Measurements from ENCODE around the gene KLHL11.
"Not testable (repeated sequence)": the region's sequence is repeated elsewhere in the genome, so short reads cannot be mapped to it uniquely, and the experiment has no call there.

KLHL11 gene

GRCh38 chr17:41891135-41892020 lies 26.2 kb upstream of the KLHL11 start:
- in situ Hi-C loops (cut with HindIII; ENCODE audit: low sequenced_read_pairs): no loop called here
- no peak for TF ChIP-seq CTCF (IDR thresholded peaks at IDR 0.05; ENCODE audit: low read depth, low read length)
- H3K4me3 ChIP-seq (ENCODE audit: low read depth, low read length): no peak overlapping the region
- DNase-seq (ENCODE audit: low read depth, low spot score): no peak

GRCh38 chr17:41888332-41888965 lies 23.2 kb upstream of the KLHL11 start:
- no peak for TF ChIP-seq CTCF (IDR thresholded peaks at IDR 0.05; ENCODE audit: low read depth, low read length)
- H3K4me3 ChIP-seq (ENCODE audit: low read depth, low read length): no peak overlapping the region
- DNase-seq (ENCODE audit: low read depth, low spot score): no peak
- in situ Hi-C loops (cut with HindIII; ENCODE audit: low sequenced_read_pairs): no loop called here

DNA sequence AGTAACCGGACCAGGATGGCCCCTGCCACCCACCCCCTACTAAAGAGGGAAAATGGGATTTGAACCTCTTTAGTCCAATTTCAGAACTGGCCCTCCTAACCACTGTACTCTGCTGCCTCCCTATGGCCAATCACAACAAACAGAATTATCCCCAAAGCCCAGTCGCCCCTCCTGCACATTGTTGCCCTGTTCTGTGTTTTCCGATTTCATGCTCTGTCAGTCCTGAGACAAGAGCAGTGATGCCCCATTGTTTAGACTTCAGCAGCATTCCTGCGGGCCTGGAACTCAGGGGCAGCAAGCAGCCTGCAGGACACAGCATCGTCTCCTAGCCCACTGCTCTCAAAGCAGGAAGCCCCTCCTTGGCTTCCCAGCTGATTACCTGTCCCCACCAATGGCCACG lies 20.5 kb upstream of the KLHL11 start:
- no peak for TF ChIP-seq CTCF (IDR thresholded peaks at IDR 0.05; ENCODE audit: low read depth, low read length)
- no peak overlapping the region for H3K4me3 ChIP-seq (ENCODE audit: low read depth, low read length)
- in situ Hi-C loops (cut with HindIII; ENCODE audit: low sequenced_read_pairs): no loop called here
- DNase-seq (ENCODE audit: low read depth, low spot score): no peak

DNA sequence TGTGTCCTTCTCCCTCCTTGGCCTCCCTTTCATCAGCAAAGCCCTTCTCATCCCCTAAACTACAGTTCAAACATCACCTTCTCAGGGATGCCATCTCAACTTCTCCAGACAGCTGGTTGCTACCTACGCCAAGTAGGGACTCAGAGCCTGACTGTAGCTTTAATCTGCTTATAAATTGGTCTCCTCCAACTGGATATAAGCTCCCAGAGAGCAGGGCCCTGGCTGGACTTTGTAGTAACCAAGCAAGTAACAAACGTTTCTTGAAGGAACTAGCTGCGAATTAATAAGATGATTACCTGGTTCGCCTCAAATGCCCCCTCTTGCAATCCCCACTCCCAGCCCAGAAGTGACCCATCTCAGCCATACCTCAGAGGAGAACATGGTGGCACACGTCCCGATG lies 17.5 kb upstream of the KLHL11 start:
- no peak for TF ChIP-seq CTCF (IDR thresholded peaks at IDR 0.05; ENCODE audit: low read depth, low read length)
- DNase-seq (ENCODE audit: low read depth, low spot score): no peak
- in situ Hi-C loops (cut with HindIII; ENCODE audit: low sequenced_read_pairs): no loop called here
- no peak overlapping the region for H3K4me3 ChIP-seq (ENCODE audit: low read depth, low read length)

DNA sequence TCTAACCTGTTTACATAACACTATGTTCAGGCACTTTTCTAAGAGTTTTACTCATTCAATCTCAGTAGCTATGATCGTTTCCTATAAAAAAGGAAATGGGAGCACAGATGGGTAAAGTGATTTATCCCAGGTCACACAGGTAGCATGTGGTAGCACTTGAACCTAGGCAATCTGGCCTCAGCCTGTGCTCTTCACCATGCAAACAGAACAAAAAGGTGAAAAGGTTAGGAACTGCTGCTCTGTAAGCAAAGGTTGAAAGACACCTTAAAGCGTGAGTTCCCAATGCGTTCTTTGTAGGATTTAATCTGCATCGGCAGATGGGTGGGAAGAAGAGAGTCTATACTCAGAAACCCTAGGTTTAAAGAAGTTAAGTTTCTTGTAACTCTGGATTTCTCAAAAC lies 14.9 kb upstream of the KLHL11 start:
- no peak overlapping the region for H3K4me3 ChIP-seq (ENCODE audit: low read depth, low read length)
- no peak for DNase-seq (ENCODE audit: low read depth, low spot score)
- no peak for TF ChIP-seq CTCF (IDR thresholded peaks at IDR 0.05; ENCODE audit: low read depth, low read length)
- in situ Hi-C loops (cut with HindIII; ENCODE audit: low sequenced_read_pairs): no loop called here

- DNase-seq (ENCODE audit: low read depth, low spot score); H3K4me3 ChIP-seq (ENCODE audit: low read depth, low read length); in situ Hi-C loops (cut with HindIII; ENCODE audit: low sequenced_read_pairs): not testable (repeated sequence)
Measured at GRCh38 chr17:41874293-41874670, 9.1 kb upstream of the KLHL11 start.
